Measurements from ENCODE around the gene XIAP.
"Not testable (repeated sequence)": the region's sequence is repeated elsewhere in the genome, so short reads cannot be mapped to it uniquely, and the experiment has no call there.

XIAP gene

DNA sequence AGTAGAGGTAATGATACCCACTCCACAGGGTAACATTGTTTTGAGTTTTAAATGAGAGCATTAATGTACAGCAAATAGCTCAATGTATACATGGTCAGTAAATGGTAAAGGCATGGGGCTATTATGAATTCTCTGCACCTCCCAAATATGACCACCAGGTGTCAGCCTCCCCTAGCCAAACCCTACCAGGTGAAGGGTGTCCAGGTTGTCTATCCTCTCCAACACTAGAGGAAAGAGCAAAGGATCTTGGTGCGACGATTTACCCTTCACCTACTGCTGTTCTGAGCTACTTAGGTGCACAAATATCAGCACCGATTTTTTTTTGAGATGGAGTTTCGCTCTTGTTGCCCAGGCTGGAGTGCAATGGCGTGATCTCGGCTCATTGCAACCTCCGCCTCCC is 26.5 kb upstream of the XIAP start:
- TF ChIP-seq, protein P1, sequence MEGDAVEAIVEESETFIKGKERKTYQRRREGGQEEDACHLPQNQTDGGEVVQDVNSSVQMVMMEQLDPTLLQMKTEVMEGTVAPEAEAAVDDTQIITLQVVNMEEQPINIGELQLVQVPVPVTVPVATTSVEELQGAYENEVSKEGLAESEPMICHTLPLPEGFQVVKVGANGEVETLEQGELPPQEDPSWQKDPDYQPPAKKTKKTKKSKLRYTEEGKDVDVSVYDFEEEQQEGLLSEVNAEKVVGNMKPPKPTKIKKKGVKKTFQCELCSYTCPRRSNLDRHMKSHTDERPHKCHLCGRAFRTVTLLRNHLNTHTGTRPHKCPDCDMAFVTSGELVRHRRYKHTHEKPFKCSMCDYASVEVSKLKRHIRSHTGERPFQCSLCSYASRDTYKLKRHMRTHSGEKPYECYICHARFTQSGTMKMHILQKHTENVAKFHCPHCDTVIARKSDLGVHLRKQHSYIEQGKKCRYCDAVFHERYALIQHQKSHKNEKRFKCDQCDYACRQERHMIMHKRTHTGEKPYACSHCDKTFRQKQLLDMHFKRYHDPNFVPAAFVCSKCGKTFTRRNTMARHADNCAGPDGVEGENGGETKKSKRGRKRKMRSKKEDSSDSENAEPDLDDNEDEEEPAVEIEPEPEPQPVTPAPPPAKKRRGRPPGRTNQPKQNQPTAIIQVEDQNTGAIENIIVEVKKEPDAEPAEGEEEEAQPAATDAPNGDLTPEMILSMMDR (IDR thresholded peaks at IDR 0.05; ENCODE audit: borderline replicate concordance, insufficient read depth, low read depth, low read length): peak; percentile 70

DNA sequence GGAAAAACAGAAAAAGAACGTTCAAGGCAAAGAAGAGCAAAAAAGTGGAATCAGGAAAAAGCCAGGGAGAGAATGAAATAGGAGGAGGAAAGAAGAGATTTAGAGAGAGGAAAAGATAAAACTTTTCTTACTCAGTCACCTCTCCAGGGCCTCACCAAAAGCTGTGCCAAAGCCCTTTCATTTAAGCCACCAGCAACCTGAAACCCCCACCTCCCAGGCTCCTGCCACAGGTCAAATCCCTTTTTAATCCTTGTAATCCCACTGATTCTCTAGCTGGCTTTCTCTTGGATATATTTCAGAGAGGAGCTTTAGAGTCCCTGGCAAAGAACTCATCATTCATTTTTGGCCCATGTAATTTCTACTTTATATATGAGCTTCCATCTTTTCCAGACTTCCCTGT is 25.7 kb upstream of the XIAP start:
- TF ChIP-seq, protein P1 (IDR thresholded peaks at IDR 0.05; ENCODE audit: borderline replicate concordance, insufficient read depth, low read depth, low read length): no peak
- no peak overlapping the region for H3K4me3 ChIP-seq (ENCODE audit: low read depth, low read length)

More for the DNA sequence above, 26.5 kb upstream of the XIAP start:
- H3K4me3 ChIP-seq (ENCODE audit: low read depth, low read length): no peak overlapping the region

DNA sequence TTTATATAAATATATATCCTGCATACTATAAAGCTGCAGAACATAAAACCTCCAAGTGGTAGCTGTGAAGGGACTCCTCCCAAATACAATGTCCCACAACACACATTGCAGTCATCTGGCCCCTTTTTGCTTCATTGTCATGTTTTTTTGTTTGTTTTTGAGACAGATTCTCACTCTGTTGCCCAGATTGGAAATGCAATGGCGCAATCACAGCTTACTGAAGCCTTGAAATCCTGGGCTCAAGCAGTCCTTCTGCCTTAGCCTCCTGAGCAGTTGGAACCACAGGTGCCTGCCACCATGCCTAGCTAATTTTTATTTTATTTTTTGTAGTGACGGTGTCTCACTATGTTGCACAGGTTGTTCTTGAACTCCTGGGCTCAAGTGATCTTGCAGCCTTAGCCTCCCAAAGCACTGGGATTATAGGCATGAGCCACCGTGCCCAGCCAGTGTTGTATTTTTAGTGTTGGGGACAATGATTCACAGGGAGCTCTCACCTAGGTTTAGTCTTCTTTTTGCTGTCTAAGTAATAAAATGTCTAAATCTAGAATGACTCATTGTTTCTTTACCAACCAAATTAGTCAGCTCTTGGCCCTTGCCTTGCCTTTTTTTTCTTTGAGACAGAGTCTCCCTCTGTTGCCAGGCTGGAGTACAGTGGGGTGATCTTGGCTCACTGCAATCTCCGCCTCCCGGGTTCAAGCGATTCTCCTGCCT is 24.0 kb upstream of the XIAP start:
- H3K4me3 ChIP-seq (ENCODE audit: low read depth, low read length): no peak overlapping the region
- TF ChIP-seq, protein P1 (IDR thresholded peaks at IDR 0.05; ENCODE audit: borderline replicate concordance, insufficient read depth, low read depth, low read length): no peak

DNA sequence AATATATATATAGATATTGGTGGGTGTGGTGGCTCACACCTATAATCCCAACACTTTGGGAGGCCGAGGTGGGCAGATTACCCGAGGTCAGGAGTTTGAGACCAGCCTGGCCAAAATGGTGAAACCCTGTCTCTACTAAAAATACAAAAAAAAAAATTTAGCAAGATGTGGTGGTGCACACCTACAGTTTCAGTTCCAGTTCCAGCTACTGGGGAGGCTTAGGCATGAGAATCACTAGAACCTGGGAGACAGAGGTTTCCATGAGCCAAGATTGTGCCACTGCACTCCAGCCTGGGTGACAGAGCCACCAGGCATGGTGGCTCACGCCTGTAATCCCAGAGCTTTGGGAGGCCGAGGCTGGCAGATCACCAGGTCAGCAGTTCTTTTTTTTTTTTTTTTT is 14.7 kb upstream of the XIAP start:
- H3K4me3 ChIP-seq (ENCODE audit: low read depth, low read length): not testable (repeated sequence)

DNA sequence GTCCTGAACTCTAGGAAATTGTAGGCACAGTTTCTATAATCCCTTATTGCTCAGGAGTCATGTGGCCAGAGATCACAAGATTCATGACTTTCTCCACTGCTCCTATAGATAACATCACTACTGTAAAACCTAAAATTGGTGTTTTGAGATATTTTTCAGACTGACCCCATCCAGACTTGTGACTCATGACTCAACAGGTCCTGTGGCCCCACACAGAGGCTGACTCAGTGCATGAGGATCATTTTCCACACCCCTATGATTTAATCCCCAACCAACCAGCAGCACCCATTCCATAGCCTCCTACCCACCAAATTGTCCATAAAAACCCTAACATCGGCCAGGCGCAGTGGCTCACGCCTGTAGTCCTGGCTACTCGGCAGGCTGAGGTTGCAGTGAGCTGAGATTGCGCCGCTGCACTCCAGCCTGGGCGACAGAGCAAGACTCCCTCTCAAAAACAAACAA is 13.2 kb upstream of the XIAP start:
- H3K4me3 ChIP-seq (ENCODE audit: low read depth, low read length): no peak overlapping the region
- TF ChIP-seq, protein P1 (IDR thresholded peaks at IDR 0.05; ENCODE audit: borderline replicate concordance, insufficient read depth, low read depth, low read length): no peak

DNA sequence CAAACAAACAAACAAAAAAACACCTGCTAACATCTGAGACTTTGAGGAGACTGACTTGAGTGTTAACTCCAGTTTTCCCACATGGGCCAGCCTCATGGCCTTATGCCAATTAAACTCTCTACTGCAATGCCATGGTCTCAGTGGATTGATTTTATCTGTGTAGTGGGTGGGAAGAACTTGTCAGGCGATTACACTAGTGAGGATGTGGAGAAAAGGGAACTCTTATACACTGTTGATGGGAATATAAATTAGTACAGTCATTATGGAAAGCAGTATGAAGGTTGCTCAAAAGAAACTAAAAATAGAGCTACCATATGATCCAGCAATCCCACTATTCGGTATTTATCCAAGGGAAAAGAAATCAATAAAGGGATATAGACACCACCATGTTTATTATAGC is 12.8 kb upstream of the XIAP start:
- TF ChIP-seq, protein P1 (IDR thresholded peaks at IDR 0.05; ENCODE audit: borderline replicate concordance, insufficient read depth, low read depth, low read length): no peak
- no peak overlapping the region for H3K4me3 ChIP-seq (ENCODE audit: low read depth, low read length)

DNA sequence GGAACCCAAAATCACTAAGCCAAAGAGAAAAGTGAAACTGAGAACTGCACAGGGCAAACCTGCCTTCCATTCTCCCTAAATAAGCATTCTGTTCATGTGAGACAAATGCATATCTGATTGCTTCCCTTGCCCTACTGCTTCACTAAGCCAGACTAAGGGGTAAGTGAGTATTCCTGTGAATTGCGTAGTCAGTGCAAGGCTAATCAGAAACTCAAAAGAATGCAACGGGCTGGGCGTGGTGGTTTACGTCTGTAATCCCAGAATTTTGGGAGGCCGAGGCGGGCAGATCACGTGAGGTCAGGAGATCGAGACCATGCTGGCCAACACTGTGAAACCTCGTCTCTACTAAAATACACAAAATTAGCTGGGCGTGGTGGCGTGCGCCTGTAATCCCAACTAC is 10.8 kb upstream of the XIAP start:
- TF ChIP-seq, protein P1 (IDR thresholded peaks at IDR 0.05; ENCODE audit: borderline replicate concordance, insufficient read depth, low read depth, low read length): no peak
- no peak overlapping the region for H3K4me3 ChIP-seq (ENCODE audit: low read depth, low read length)

DNA sequence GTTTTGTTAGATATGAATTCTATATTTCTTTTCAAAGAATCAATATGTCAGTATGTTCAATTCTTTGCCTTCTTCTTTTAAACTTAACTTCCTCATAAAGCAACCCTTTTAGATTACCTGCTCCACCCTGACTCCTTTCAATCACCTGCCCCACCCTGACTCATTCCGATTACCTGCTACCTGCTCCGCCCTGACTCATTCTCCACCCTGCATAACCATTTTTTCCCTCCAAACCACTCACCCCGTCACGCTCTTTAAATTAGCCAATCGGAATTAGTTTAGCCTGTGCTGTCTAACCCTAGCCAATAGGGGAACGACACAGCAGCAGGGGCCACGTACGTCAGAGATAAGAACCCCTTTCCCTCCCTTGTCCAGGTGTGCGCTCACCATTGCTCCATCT is 9.9 kb upstream of the XIAP start:
- H3K4me3 ChIP-seq (ENCODE audit: low read depth, low read length): not testable (repeated sequence)
